NOMO-1 (cell line): ENCODE results near the gene ERCC1.
"Not testable (repeated sequence)": the region's sequence is repeated elsewhere in the genome, so short reads cannot be mapped to it uniquely, and the experiment has no call there.

Experiments
- DNase-seq, 2 experiments: peaks; one replicate each; lab custom pipeline; 2025; ENCODE audit not compliant: unreplicated experiment in 2 of 2; lab: John Stamatoyannopoulos, UW

ERCC1 gene

DNA sequence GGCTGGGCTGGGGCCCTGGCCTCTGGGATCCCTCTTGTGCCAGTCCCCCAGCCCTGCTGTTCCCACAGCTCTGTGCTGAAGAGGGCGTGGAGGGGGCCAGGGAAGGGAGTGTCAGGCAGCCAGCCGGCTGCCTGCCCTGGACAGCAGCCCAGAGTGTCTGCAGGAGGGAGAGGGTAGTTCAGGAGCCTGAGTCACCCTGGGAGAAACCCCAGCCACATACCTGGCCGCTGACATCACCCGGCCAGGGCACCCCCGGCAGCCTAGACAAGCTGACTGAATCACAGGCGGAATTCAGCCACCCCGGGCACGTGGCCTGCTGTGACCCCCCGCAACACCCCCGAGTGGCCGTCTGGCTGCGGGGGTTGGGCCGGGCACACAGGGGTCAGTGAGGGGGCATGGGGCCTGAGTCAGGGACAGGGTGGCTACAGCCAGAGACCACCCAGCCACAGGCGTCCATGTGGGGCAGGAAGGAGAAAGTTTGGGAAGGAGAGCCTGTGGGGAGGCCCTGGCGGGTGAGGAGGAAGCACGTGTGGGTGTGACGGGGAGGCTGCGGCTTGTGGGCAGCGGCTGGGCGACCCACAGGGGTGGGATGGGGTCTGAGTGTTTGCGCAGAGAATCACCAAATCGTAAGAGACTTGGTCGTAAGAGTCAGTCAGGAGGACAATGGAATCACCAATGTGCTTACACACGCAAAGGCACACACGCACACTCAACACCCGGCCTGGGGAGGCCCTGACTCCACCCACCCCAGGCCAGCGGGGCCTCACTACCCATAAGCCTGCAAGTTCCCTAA lies 32.2 kb upstream of the ERCC1 start:
- DNase-seq: peak; percentile 75 to 96

GRCh38 chr19:45451850-45452387 lies 28.2 kb upstream of the ERCC1 start:
- no peak for DNase-seq

DNA sequence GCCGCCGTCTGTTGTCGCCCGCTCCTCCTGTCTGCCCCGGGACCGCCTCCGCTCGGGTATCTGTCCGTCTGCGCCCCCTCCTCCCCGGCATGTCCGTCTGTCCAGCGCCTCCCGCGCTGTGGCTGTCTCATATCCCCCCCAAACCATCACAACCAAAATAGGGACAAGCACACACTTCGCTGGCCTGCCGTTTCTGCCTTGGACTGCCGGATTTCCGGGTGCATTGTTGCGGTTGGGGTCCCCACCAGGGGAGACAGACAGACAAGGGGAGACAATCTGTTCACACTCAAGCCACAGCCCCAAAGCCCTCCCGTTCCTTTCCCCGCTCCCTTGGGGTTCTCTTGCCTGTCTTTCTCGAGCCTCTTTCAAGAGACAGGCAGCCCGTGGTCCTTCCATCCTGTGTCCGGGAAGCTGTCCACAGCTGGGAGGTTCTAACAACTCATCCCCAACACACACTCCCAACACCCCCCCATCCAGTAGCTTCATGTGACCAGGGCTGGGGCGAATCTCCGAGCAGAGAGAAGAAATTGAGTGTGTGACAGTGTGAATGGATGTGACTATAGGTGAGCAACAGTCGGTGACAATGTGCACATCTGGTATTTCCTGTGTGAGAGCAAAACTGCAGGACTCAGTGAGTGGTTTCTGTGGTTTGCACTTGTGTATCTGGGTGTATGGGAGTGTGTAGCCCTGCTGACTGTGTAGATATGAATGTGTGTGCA lies 27.6 kb upstream of the ERCC1 start:
- no peak for DNase-seq

GRCh38 chr19:45450012-45450333 lies 26.3 kb upstream of the ERCC1 start:
- DNase-seq: no peak

DNA sequence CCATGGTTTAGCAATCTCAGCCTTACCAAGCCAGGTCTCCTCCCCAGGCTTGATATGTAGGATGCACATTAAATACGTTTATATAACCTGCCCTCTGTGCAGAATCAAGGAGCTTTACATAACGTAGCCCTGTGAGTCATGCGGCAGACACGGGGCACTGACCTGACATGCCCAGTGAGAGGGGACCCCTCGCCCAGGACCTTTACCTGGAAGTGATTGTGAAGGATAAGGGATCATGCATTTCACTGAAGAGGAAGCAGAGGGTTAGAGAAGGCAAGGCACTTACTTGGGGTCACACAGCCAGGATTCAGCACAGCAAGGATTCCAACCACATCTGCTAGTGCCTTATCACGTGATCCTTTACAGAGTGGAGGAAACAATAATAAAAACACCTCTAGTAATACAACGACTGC lies 25.2 kb upstream of the ERCC1 start:
- DNase-seq: no peak

- no peak for DNase-seq
Measured at GRCh38 chr19:45448425-45448756, 24.7 kb upstream of the ERCC1 start.

GRCh38 chr19:45446944-45447343 lies 23.2 kb upstream of the ERCC1 start:
- no peak for DNase-seq

- peak; percentile 24 to 45 for DNase-seq
Measured at GRCh38 chr19:45446295-45446694, 22.6 kb upstream of the ERCC1 start.

- DNase-seq: no peak
Measured at GRCh38 chr19:45445139-45445538, 21.4 kb upstream of the ERCC1 start.

GRCh38 chr19:45444318-45445041 lies 20.8 kb upstream of the ERCC1 start:
- DNase-seq: peak; percentile 59 to 84

DNA sequence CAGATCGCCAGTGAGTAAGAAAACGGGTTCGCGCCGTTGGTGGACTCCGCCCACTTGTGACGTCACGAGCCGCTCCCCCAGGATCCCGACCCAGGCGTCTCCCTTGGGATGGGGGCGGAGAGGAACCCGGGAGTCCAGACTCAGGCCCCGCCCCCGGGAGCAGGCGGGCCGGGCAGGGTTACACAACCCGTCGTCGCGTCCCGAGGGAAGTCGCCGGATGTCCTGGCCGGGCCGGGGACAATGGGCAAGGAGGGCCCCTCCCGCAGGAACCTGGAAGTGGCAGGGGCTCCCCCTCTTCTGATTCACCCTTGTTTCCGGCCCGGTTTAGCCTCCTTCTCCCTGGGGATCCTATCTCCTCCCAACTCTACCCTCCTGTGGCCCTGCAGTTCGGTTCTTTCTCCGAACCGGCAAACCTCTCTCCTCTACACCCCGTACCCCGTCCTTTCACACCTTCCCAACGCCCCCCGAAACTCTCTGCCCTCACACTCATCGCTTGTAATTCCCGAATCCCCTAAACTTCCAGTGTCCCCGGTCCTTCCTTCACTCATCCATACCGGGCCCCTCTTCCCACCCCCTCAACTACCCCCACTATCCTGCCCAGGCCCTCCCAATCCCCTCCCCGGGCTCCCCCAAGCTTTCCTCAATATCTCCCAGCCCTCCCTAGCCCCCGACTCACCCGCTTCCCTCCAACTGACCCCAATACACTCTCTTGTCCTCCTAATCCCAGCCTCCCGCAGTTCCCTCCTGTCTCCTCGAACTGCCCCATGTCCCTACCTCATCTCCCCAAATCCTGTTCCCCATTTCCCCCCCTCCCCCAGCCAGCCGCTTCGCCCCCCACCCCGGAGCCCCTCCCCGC lies 20.0 kb upstream of the ERCC1 start:
- peak in 1 of 2 experiments; percentile 18 for DNase-seq

- DNase-seq: peak; percentile 77 to 91
Measured at GRCh38 chr19:45442778-45443461, 19.2 kb upstream of the ERCC1 start.

- DNase-seq: no peak
Measured at GRCh38 chr19:45442408-45442777, 18.7 kb upstream of the ERCC1 start.

DNA sequence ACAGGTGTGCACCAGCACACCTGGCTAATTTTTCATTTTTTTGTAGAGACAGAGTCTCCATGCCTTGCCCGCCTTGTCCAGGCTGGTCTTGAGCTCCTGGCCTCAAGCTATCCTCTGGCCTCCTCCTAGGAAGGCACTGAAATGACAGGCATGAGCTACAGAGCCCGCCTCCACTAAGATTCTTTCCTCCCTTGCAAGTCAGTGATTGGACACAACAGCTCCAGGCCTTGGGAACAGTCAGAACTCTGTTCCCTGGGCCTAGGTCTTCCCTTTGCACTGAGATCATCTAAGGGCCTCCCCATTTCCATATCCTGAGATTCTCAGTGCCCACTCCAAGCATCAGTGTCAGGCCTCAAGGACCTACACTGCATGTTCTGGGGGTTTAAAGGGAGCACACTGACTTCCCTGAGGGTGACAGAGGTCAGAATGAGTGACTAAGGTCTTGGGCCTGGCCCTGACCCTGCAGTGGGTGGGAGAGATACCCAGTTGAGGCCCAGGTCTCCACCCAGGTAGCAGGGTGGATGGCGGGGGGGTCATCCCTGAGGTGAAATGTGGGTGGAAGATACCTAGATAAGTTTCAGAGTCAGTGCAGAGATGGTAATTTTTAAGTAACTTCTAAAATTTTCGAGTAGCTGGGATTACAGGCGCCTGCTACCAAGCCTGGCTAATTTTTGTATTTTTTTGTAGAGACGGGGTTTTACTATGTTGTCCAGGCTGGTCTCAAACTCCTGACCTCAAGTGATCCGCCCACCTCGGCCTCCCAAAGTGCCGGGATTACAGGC lies 17.3 kb upstream of the ERCC1 start:
- no peak for DNase-seq

DNA sequence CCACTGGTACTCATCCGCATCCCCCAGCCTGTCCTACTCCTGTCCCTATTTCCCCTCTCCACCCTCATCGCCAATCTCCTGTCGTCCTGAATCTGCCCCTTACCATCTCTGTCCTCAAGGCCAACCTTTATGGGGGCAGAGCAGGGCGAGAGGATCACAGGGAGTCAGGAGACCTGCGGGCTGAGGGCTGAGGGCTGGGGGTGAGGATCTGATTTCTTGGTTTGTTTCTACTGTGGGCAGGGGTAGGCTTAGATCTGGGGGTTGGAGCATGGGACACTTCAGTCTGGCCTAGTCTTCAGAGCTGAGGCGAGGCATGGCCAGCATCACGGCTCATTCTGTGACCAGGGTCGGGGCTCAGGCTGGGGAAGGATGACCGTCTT lies 16.5 kb upstream of the ERCC1 start:
- DNase-seq: no peak

GRCh38 chr19:45439569-45440258 lies 16.0 kb upstream of the ERCC1 start:
- peak; percentile 68 to 75 for DNase-seq

DNA sequence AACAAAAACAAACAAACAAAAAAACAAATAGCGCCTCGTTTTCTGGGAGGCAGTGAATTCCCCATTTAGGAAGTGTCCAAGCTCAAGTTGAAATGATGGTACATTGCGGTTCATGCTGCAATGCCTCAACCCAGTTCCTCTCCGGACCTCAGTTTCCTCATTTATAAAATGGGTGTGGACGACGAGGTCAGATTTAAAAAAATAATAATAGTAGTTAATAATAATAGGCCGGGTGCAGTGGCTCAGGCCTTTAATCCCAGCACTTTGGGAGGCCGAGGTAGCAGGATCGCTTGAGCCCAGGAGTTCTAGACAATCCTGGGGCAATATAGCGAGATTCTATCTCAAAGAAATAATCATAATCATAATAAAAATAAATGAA lies 15.5 kb upstream of the ERCC1 start:
- no peak for DNase-seq

- DNase-seq: no peak
Measured at GRCh38 chr19:45437328-45437727, 13.6 kb upstream of the ERCC1 start.

- not testable (repeated sequence) for DNase-seq
Measured at GRCh38 chr19:45432543-45432942, 8.8 kb upstream of the ERCC1 start.
